Measurements from ENCODE around the gene TLCD1.
A peak's percentile ranks its signal among the peaks of the same experiment; 100 is the strongest.

TLCD1 gene

DNA sequence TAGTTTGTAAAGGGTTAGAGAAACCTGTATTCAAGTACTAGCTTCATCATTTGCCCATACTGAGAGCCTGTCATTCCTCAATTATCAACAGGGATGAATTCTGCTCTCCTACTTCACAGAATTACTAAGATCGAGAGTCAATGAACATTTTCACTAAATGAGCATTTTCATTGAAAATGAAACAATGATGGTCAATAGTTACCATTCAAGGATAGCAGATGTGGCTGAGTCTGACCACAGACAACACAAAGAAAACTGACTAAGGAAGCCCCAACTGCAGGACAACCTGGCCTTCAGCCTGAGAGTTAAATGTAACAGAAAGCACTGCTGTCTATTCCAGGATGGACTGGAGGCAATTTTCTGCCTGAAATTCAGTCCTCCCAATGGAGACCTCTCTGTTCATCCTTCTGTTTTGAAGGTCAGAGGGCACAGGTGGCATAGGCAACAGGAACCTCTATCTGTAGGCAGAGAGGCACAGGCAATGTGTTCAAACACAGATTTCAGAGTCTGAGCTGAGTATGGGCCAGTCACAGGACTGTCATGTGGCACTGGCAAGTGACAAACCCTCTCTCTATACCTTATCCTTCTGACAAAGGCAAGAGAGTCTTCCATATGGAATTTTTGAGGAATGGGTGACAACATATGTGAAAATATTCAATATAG lies 37.2 kb upstream of the TLCD1 start:
- no peak overlapping the region for H3K4me3 ChIP-seq
- TF ChIP-seq, protein P1, sequence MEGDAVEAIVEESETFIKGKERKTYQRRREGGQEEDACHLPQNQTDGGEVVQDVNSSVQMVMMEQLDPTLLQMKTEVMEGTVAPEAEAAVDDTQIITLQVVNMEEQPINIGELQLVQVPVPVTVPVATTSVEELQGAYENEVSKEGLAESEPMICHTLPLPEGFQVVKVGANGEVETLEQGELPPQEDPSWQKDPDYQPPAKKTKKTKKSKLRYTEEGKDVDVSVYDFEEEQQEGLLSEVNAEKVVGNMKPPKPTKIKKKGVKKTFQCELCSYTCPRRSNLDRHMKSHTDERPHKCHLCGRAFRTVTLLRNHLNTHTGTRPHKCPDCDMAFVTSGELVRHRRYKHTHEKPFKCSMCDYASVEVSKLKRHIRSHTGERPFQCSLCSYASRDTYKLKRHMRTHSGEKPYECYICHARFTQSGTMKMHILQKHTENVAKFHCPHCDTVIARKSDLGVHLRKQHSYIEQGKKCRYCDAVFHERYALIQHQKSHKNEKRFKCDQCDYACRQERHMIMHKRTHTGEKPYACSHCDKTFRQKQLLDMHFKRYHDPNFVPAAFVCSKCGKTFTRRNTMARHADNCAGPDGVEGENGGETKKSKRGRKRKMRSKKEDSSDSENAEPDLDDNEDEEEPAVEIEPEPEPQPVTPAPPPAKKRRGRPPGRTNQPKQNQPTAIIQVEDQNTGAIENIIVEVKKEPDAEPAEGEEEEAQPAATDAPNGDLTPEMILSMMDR (IDR thresholded peaks at IDR 0.05), result no peak
- no peak overlapping the region for H3K27ac ChIP-seq
- peaks cover 0 to 11% (median 0%) of the 10 kb centered on the region in 4 donors for H3K4me1 ChIP-seq
- DNase-seq, result peak in 1 of 2 donors; percentile 5
- intact Hi-C loops (cut with DNase I; ENCODE audit: low total_unique reads), result loop anchor here (5.0 to 10.0 kb wide), 2 partner anchors 82 to 154 kb away; partner anchors contain the start of gene FAM222B
- H3K9me3 ChIP-seq, result no peaks in the 10 kb centered on the region
- peaks cover 22 to 51% (median 46%) of the 10 kb centered on the region in 3 donors for H3K36me3 ChIP-seq
- H3K27me3 ChIP-seq, result no peaks in the 10 kb centered on the region

GRCh38 chr17:28760601-28761562 lies 34.8 kb upstream of the TLCD1 start:
- no peak overlapping the region for H3K27ac ChIP-seq
- intact Hi-C loops (cut with DNase I; ENCODE audit: low total_unique reads), result loop anchor here (5.0 to 10.0 kb wide), 2 partner anchors 84 to 156 kb away; partner anchors contain the start of gene FAM222B
- TF ChIP-seq, protein P1 (IDR thresholded peaks at IDR 0.05), result no peak
- H3K9me3 ChIP-seq, result no peaks in the 10 kb centered on the region
- no peak overlapping the region for H3K4me3 ChIP-seq
- DNase-seq, result peak in 1 of 2 donors; percentile 72
- H3K4me1 ChIP-seq, result peaks cover 0 to 11% (median 0%) of the 10 kb centered on the region in 4 donors
- H3K27me3 ChIP-seq, result no peaks in the 10 kb centered on the region
- peaks cover 23 to 55% (median 42%) of the 10 kb centered on the region in 3 donors for H3K36me3 ChIP-seq

DNA sequence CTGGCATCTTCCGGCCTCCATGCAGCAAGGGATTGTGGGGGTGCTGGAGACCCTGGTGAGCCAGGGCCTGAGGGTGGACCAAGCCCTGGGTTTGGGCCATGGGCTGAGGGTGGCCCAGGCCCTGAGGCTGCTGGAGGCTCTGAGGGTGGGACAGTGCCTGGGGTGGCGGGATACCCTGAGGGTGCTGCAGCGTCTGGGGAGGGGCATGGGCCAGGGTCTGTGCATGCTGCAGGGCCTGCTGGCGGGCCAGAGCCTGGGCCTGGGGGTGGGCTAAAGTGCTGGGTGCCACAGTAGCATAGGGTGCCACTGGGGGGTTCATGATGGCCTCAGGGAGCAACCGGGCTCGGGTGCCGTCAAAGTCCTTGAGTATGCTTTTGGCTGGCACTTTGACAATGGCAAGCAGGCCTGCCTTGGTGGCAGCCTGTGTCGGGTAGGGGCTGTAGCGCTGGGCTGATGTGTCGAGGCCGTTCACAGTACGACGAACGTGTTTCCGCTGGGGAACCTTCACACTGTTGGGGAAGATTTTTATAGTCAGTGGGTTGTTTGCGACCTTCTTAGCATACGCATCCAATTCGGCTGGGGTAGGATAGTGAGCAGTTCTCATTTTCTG lies 33.3 kb upstream of the TLCD1 start:
- no peak overlapping the region for H3K27ac ChIP-seq
- no peak overlapping the region for H3K4me3 ChIP-seq
- no peaks in the 10 kb centered on the region for H3K27me3 ChIP-seq
- TF ChIP-seq, protein P1 (IDR thresholded peaks at IDR 0.05), result no peak
- no peaks in the 10 kb centered on the region for H3K9me3 ChIP-seq
- DNase-seq, result peak in 1 of 2 donors; percentile 56
- intact Hi-C loops (cut with DNase I; ENCODE audit: low total_unique reads), result no loop called here
- peaks cover 17 to 42% (median 36%) of the 10 kb centered on the region in 3 donors for H3K36me3 ChIP-seq
- H3K4me1 ChIP-seq, result peaks cover 0 to 11% (median 0%) of the 10 kb centered on the region in 4 donors

DNA sequence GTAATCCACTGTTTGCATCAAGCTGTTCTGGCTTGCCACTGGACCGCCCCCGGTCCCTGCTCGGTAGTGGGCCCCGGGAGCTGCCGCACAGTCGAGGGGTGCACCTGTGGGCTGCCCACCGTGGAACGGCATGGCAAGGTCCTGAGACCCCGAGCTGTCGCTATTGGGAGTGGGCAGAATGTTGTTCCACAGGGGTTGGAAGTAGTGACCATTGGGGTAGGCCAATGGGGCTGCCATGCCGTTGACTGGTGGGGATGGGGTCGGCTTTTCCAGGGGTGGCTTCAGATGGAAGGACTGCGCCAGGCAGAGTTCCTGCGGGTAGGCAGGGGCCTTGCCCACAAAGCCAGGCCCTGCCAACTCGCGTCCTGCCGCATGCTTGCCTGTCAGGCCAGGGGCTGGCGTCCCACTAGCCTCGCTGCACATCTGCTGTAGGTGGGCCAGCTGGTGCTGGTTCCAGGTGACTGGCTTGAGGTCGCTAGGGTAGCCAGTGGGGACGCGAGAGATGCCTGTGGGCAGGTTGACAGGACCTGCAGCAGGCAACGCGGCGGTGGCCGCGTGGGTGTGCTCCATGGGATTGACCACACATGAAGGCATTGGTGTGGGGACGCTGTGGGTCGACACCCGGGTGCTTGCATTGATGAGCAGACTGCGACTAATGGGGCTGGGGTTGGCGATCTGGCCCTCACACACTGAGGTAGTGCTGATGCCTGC lies 32.5 kb upstream of the TLCD1 start:
- intact Hi-C loops (cut with DNase I; ENCODE audit: low total_unique reads), result no loop called here
- no peaks in the 10 kb centered on the region for H3K9me3 ChIP-seq
- no peak overlapping the region for H3K4me3 ChIP-seq
- H3K4me1 ChIP-seq, result peaks cover 0 to 11% (median 0%) of the 10 kb centered on the region in 4 donors
- H3K27ac ChIP-seq, result no peak overlapping the region
- DNase-seq, result peak in 1 of 2 donors; percentile 66
- no peaks in the 10 kb centered on the region for H3K27me3 ChIP-seq
- TF ChIP-seq, protein P1 (IDR thresholded peaks at IDR 0.05), result no peak
- H3K36me3 ChIP-seq, result peaks cover 17 to 40% (median 34%) of the 10 kb centered on the region in 3 donors

All from tibial artery (tissue), 4 donors.